A673 (cell line): ENCODE data around the gene STOML3.

Experiments
- CTCF ChIP-seq: fragments of 300-800, 200-600 bp; sonication (generic); conservative IDR thresholded peaks from 2 replicates; pipeline ENCODE4 v1.5.1; 2017; ENCODE audit warnings: low read depth, mild to moderate bottlenecking, antibody characterized with exemption, low read length, moderate library complexity, mixed read lengths
- EZH2 ChIP-seq: fragments of 200-600 bp; sonication (generic); IDR thresholded peaks from 2 replicates; pipeline ENCODE4 v1.6.1; 2017; ENCODE audit warnings: borderline replicate concordance, low read depth, mild to moderate bottlenecking, mixed read lengths, antibody characterized with exemption, low read length; ENCODE audit not compliant: poor library complexity, severe bottlenecking

DNA sequence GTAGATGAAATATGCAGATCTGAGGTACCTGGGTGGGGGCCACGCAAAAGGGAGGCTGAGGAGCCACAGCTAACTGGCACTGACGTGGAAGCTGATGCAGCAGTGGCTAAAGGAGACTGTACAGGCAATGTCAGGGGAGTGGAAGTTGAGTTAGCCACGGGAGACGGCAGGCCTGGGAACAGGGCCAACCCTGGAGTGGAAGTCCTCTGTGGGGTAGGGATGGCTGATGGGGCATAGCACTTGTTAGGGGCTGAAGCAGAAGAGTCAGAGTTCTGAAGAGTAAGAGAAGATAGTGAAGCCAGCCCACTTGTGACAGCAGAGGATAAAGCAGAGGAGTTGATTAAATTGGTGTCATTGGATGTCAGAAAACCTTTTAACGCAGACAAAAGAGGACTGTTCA, 22.8 kb upstream of the STOML3 start:
- TF ChIP-seq CTCF (no peak), EZH2 (no peak)
